HG02798 (cell line): ENCODE results near the gene GMDS.

Experiments
- ATAC-seq: cut with Tn5 transposase; IDR thresholded peaks from one replicate; pipeline ENCODE4 v1.9.1; 2021; ENCODE audit warnings: mild to moderate bottlenecking; ENCODE audit not compliant: unreplicated experiment, poor library complexity

Gene GMDS

GRCh38 chr6:2108700-2109306 lies 136.6 kb downstream of the GMDS start:
- ATAC-seq: no peak

- ATAC-seq: no peak
These were observed 140.9 kb downstream of the GMDS start for GRCh38 chr6:2104524-2104880.

GRCh38 chr6:2103765-2104523 lies 141.5 kb downstream of the GMDS start:
- ATAC-seq: no peak

GRCh38 chr6:2102966-2103365 lies 142.4 kb downstream of the GMDS start:
- no peak for ATAC-seq

GRCh38 chr6:2102316-2102883 lies 143.0 kb downstream of the GMDS start:
- no peak for ATAC-seq

GRCh38 chr6:2101213-2101612 lies 144.2 kb downstream of the GMDS start:
- no peak for ATAC-seq

GRCh38 chr6:2099870-2100269 lies 145.5 kb downstream of the GMDS start:
- no peak for ATAC-seq

- no peak for ATAC-seq
These were observed 147.9 kb downstream of the GMDS start for GRCh38 chr6:2097464-2097863.

- no peak for ATAC-seq
These were observed 150.8 kb downstream of the GMDS start for GRCh38 chr6:2094642-2095041.

- ATAC-seq: no peak
These were observed 159.0 kb downstream of the GMDS start for GRCh38 chr6:2086326-2086965.

GRCh38 chr6:2085657-2086056 lies 159.7 kb downstream of the GMDS start:
- no peak for ATAC-seq

GRCh38 chr6:2081155-2082138 lies 164.0 kb downstream of the GMDS start:
- peak; percentile 93 for ATAC-seq

GRCh38 chr6:2078888-2079287 lies 166.5 kb downstream of the GMDS start:
- ATAC-seq: no peak

GRCh38 chr6:2077826-2078225 lies 167.6 kb downstream of the GMDS start:
- ATAC-seq: no peak

- ATAC-seq: no peak
These were observed 171.9 kb downstream of the GMDS start for GRCh38 chr6:2073476-2073875.

- no peak for ATAC-seq
These were observed 173.0 kb downstream of the GMDS start for GRCh38 chr6:2072453-2072852.

- ATAC-seq: no peak
These were observed 181.9 kb downstream of the GMDS start for GRCh38 chr6:2063547-2063946.

- ATAC-seq: no peak
These were observed 183.5 kb downstream of the GMDS start for GRCh38 chr6:2061880-2062279.

GRCh38 chr6:2055911-2056310 lies 189.5 kb downstream of the GMDS start:
- ATAC-seq: no peak

GRCh38 chr6:2055143-2055542 lies 190.3 kb downstream of the GMDS start:
- ATAC-seq: no peak
